ENCODE measurements around the gene ENPP5. TPM values are rescaled to one million over a fixed set of nuclear protein-coding genes. Genes with fewer than 3 reads are reported as not detected.

The ENPP5 gene
- total and polyA plus RNA-seq, 2 of the 4 experiments (the other 2 are of a cell fraction): under 0.01 TPM; not detected in 1

- H2AK9ac ChIP-seq (replicated peaks; ENCODE audit: low read depth, low read length, poor library complexity): no peak overlapping the region
- no peak overlapping the region for H2AFZ ChIP-seq (replicated peaks; ENCODE audit: low read length, poor library complexity)
- BruUV-seq (replicated peaks): no TSS peak
- H3K56ac ChIP-seq (ENCODE audit: extremely low read depth, insufficient read depth, low read length): no peak overlapping the region
- intact Hi-C loops (cut with micrococcal nuclease): no loop called here
- dilution Hi-C loops (cut with HindIII; ENCODE audit: low sequenced_read_pairs, unreplicated experiment): no loop called here
- H2AK5ac ChIP-seq (ENCODE audit: low read depth, low read length): no peak overlapping the region
- H2BK5ac ChIP-seq (ENCODE audit: low read depth, low read length, poor library complexity, severe bottlenecking): no peak overlapping the region
- H3K4me3 ChIP-seq (ENCODE audit: insufficient read depth, low read depth, low read length): no peak overlapping the region
- no peaks in the 10 kb centered on the region for H3K79me1 ChIP-seq (ENCODE audit: low read depth in 1 of 2, low read length in 2 of 2)
- no peaks in the 10 kb centered on the region for H3K4me1 ChIP-seq (ENCODE audit: control insufficient read depth, insufficient read depth, low read length)
- H4K20me1 ChIP-seq (ENCODE audit: insufficient read depth, low read length): no peaks in the 10 kb centered on the region
- no peak overlapping the region for H3K18ac ChIP-seq (ENCODE audit: low read depth, low read length)
- H3K27ac ChIP-seq (ENCODE audit: insufficient read depth, low read length): no peak overlapping the region
- H3K9me1 ChIP-seq (ENCODE audit: insufficient read depth, low read length): no peaks in the 10 kb centered on the region
- H3K14ac ChIP-seq (replicated peaks; ENCODE audit: low read depth, low read length): no peak overlapping the region
- H3K4me2 ChIP-seq (ENCODE audit: low read depth, low read length): no peak overlapping the region
- no peaks in the 10 kb centered on the region for H3K27me3 ChIP-seq (ENCODE audit: control insufficient read depth, insufficient read depth, low read length)
- H3K9me3 ChIP-seq (ENCODE audit: control insufficient read depth, insufficient read depth, low read length): no peaks in the 10 kb centered on the region
- ChIA-PET POLR2A (ENCODE audit: unreplicated experiment) (no interaction called here), CTCF (no interaction called here)
- H3K9ac ChIP-seq (ENCODE audit: low read depth, low read length): no peak overlapping the region
- no CpG with 5 or more reads among the region's 3 CpGs for WGBS, 2 experiments (ENCODE audit: extremely low coverage in 2 of 2, insufficient read length in 1 of 2)
- H2BK120ac ChIP-seq (ENCODE audit: low read depth, low read length): no peak overlapping the region
- no peak for TF ChIP-seq BHLHE40 (IDR thresholded peaks at IDR 0.05; ENCODE audit: low read depth, low read length)
- no peak for TF ChIP-seq RFX5 (IDR thresholded peaks at IDR 0.05; ENCODE audit: low read depth, low read length)
- no peak for TF ChIP-seq MAZ (IDR thresholded peaks at IDR 0.05; ENCODE audit: borderline replicate concordance, low read depth, low read length)
- TF ChIP-seq RAD21 (IDR thresholded peaks at IDR 0.05; ENCODE audit: low read length): no peak
- no peak for TF ChIP-seq ELK1 (IDR thresholded peaks at IDR 0.05; ENCODE audit: borderline replicate concordance, low read depth, low read length)
- no peak for TF ChIP-seq NFE2L2 (IDR thresholded peaks at IDR 0.05; ENCODE audit: low read depth, low read length)
- TF ChIP-seq MAFK (IDR thresholded peaks at IDR 0.05; ENCODE audit: low read depth, low read length): no peak
- TF ChIP-seq SMC3 (IDR thresholded peaks at IDR 0.05; ENCODE audit: low read depth, low read length): no peak
- no peak for TF ChIP-seq FOS (IDR thresholded peaks at IDR 0.05; ENCODE audit: low read depth, low read length)
- no peak for TF ChIP-seq POLR2A (IDR thresholded peaks at IDR 0.05; ENCODE audit: low read depth, low read length)
- TF ChIP-seq CEBPB (IDR thresholded peaks at IDR 0.05; ENCODE audit: low read depth, low read length): no peak
- TF ChIP-seq MXI1 (IDR thresholded peaks at IDR 0.05; ENCODE audit: borderline replicate concordance, low read depth, low read length): no peak
- TF ChIP-seq RCOR1 (IDR thresholded peaks at IDR 0.05; ENCODE audit: insufficient replicate concordance, low read length): no peak
- no peak for TF ChIP-seq USF2 (IDR thresholded peaks at IDR 0.05; ENCODE audit: low read depth, low read length)
- TF ChIP-seq CHD1 (IDR thresholded peaks at IDR 0.05; ENCODE audit: low read depth, low read length): no peak
- ATAC-seq (ENCODE audit: low read depth) (no peak), DNase-seq (no peak)
- H3K4ac ChIP-seq (ENCODE audit: low read depth, low read length): no peak overlapping the region
- in situ Hi-C loops (cut with MboI; ENCODE audit: low sequenced_read_pairs): no loop called here
- no peak overlapping the region for H2BK20ac ChIP-seq (ENCODE audit: low read depth, low read length)
- no peak overlapping the region for H4K8ac ChIP-seq (ENCODE audit: low read depth in 2 of 2, low read length in 2 of 2)
- H3K23ac ChIP-seq (ENCODE audit: low read depth, low read length): no peak overlapping the region
- no peak overlapping the region for H4K5ac ChIP-seq (ENCODE audit: low read depth, low read length)
- no peak overlapping the region for H4K91ac ChIP-seq (ENCODE audit: insufficient read depth, low read depth, low read length)
- H2BK15ac ChIP-seq (ENCODE audit: low read depth, low read length): no peak overlapping the region
- no peaks in the 10 kb centered on the region for H3K36me3 ChIP-seq (ENCODE audit: control insufficient read depth, insufficient read depth, low read length)
These were observed 36.4 kb upstream of the ENPP5 start for GRCh38 chr6:46207174-46207573.
